Measurements from ENCODE around the gene ZFYVE28.
"Not testable (repeated sequence)": the region's sequence is repeated elsewhere in the genome, so short reads cannot be mapped to it uniquely, and the experiment has no call there.

Gene ZFYVE28

GRCh38 chr4:2281575-2282343 lies 136.7 kb downstream of the ZFYVE28 start:
- Mint-ChIP-seq H3K9me3 (ENCODE audit: low read depth) (no peaks in the 10 kb centered on the region), H3K27me3 (no peaks in the 10 kb centered on the region), H3K36me3 (no peaks in the 10 kb centered on the region), H3K4me1 (ENCODE audit: low read depth) (peaks cover 37% of the 10 kb centered on the region), H3K4me3 (peak overlapping the region; percentile 66), H3K27ac (peak overlapping the region; percentile 92)

- Mint-ChIP-seq H3K27me3 (no peaks in the 10 kb centered on the region), H3K36me3 (no peaks in the 10 kb centered on the region), H3K4me3 (no peak overlapping the region), H3K27ac (peak overlapping the region; percentile 92), H3K9me3 (ENCODE audit: low read depth) (no peaks in the 10 kb centered on the region), H3K4me1 (ENCODE audit: low read depth) (peaks cover 37% of the 10 kb centered on the region)
These were observed 137.7 kb downstream of the ZFYVE28 start for GRCh38 chr4:2280531-2281300.

- no peaks in the 10 kb centered on the region for H3K27me3 Mint-ChIP-seq
- H3K27ac Mint-ChIP-seq = no peak overlapping the region
These were observed 140.5 kb downstream of the ZFYVE28 start for GRCh38 chr4:2277956-2278355.

GRCh38 chr4:2276581-2277325 lies 141.7 kb downstream of the ZFYVE28 start:
- H3K36me3 Mint-ChIP-seq = no peaks in the 10 kb centered on the region
- no peak overlapping the region for H3K27ac Mint-ChIP-seq
- H3K9me3 Mint-ChIP-seq (ENCODE audit: low read depth) = no peaks in the 10 kb centered on the region
- peaks cover 15% of the 10 kb centered on the region for H3K4me1 Mint-ChIP-seq (ENCODE audit: low read depth)
- no peaks in the 10 kb centered on the region for H3K27me3 Mint-ChIP-seq
- H3K4me3 Mint-ChIP-seq = no peak overlapping the region

More at GRCh38 chr4:2277956-2278355, 140.5 kb downstream of the ZFYVE28 start:
- no peaks in the 10 kb centered on the region for H3K36me3 Mint-ChIP-seq
- no peak overlapping the region for H3K4me3 Mint-ChIP-seq
- peaks cover 24% of the 10 kb centered on the region for H3K4me1 Mint-ChIP-seq (ENCODE audit: low read depth)
- no peaks in the 10 kb centered on the region for H3K9me3 Mint-ChIP-seq (ENCODE audit: low read depth)

GRCh38 chr4:2275546-2276251 lies 142.7 kb downstream of the ZFYVE28 start:
- H3K9me3 Mint-ChIP-seq (ENCODE audit: low read depth) = no peaks in the 10 kb centered on the region
- H3K27ac Mint-ChIP-seq = no peak overlapping the region

GRCh38 chr4:2275044-2275397 lies 143.4 kb downstream of the ZFYVE28 start:
- H3K36me3 Mint-ChIP-seq; H3K4me1 Mint-ChIP-seq (ENCODE audit: low read depth); H3K27ac Mint-ChIP-seq; H3K4me3 Mint-ChIP-seq; H3K27me3 Mint-ChIP-seq; H3K9me3 Mint-ChIP-seq (ENCODE audit: low read depth): not testable (repeated sequence)

More at GRCh38 chr4:2275546-2276251, 142.7 kb downstream of the ZFYVE28 start:
- H3K4me3 Mint-ChIP-seq = no peak overlapping the region
- H3K4me1 Mint-ChIP-seq (ENCODE audit: low read depth) = peaks cover 5% of the 10 kb centered on the region
- no peaks in the 10 kb centered on the region for H3K36me3 Mint-ChIP-seq
- no peaks in the 10 kb centered on the region for H3K27me3 Mint-ChIP-seq

- no peaks in the 10 kb centered on the region for H3K36me3 Mint-ChIP-seq
- H3K9me3 Mint-ChIP-seq (ENCODE audit: low read depth) = no peaks in the 10 kb centered on the region
- H3K4me1 Mint-ChIP-seq (ENCODE audit: low read depth) = peaks cover 2% of the 10 kb centered on the region
- H3K27me3 Mint-ChIP-seq = no peaks in the 10 kb centered on the region
- no peak overlapping the region for H3K27ac Mint-ChIP-seq
- H3K4me3 Mint-ChIP-seq = no peak overlapping the region
These were observed 144.0 kb downstream of the ZFYVE28 start for GRCh38 chr4:2274320-2275043.

- Mint-ChIP-seq H3K4me1 (ENCODE audit: low read depth) (peaks cover 2% of the 10 kb centered on the region), H3K4me3 (no peak overlapping the region), H3K36me3 (no peaks in the 10 kb centered on the region), H3K9me3 (ENCODE audit: low read depth) (no peaks in the 10 kb centered on the region), H3K27me3 (no peaks in the 10 kb centered on the region), H3K27ac (no peak overlapping the region)
These were observed 144.7 kb downstream of the ZFYVE28 start for GRCh38 chr4:2273657-2274319.

GRCh38 chr4:2273221-2273620 lies 145.2 kb downstream of the ZFYVE28 start:
- Mint-ChIP-seq H3K36me3 (no peaks in the 10 kb centered on the region), H3K9me3 (ENCODE audit: low read depth) (no peaks in the 10 kb centered on the region), H3K4me1 (ENCODE audit: low read depth) (peaks cover 2% of the 10 kb centered on the region), H3K27me3 (no peaks in the 10 kb centered on the region), H3K27ac (no peak overlapping the region), H3K4me3 (no peak overlapping the region)

- no peaks in the 10 kb centered on the region for H3K27me3 Mint-ChIP-seq
- no peak overlapping the region for H3K4me3 Mint-ChIP-seq
- no peaks in the 10 kb centered on the region for H3K36me3 Mint-ChIP-seq
- H3K4me1 Mint-ChIP-seq (ENCODE audit: low read depth) = peaks cover 2% of the 10 kb centered on the region
- H3K9me3 Mint-ChIP-seq (ENCODE audit: low read depth) = no peaks in the 10 kb centered on the region
- no peak overlapping the region for H3K27ac Mint-ChIP-seq
These were observed 145.7 kb downstream of the ZFYVE28 start for GRCh38 chr4:2272828-2273120.

- Mint-ChIP-seq H3K36me3 (no peaks in the 10 kb centered on the region), H3K27me3 (no peaks in the 10 kb centered on the region), H3K4me1 (ENCODE audit: low read depth) (peaks cover 2% of the 10 kb centered on the region), H3K27ac (no peak overlapping the region), H3K9me3 (ENCODE audit: low read depth) (no peaks in the 10 kb centered on the region), H3K4me3 (no peak overlapping the region)
These were observed 146.2 kb downstream of the ZFYVE28 start for GRCh38 chr4:2272026-2272827.

GRCh38 chr4:2271279-2272025 lies 147.0 kb downstream of the ZFYVE28 start:
- Mint-ChIP-seq H3K27me3 (no peaks in the 10 kb centered on the region), H3K9me3 (ENCODE audit: low read depth) (no peaks in the 10 kb centered on the region), H3K4me3 (no peak overlapping the region), H3K4me1 (ENCODE audit: low read depth) (peaks cover 2% of the 10 kb centered on the region), H3K27ac (no peak overlapping the region), H3K36me3 (no peaks in the 10 kb centered on the region)
